Measurements from ENCODE around the gene SPINK9. TPM values are rescaled to one million over a fixed set of nuclear protein-coding genes. Genes with fewer than 3 reads are reported as not detected.

SPINK9 gene
- total RNA-seq, 1 donor from 2014 or later = not detected

DNA sequence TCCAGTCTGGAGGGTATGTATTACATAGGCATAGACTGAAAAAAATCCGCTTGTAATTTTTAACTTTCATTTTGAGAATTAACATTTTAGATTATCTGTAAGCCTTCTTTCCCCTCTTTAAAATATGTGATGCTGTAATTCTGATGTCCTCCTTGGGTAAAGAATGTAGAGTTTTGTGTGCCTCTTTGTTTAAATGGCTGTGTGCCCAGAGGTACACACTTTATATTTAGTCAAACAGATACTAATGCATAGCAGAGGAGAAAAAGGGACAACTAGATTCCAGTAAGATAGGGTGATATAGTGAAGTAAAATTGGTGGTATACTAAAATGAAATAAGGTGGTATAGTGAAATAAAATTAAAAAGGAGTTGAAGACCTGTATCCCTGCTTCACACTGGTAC is 49.7 kb downstream of the SPINK9 start:
- Mint-ChIP-seq H3K36me3 (peaks cover 2% of the 10 kb centered on the region), H3K4me1 (peaks cover 27% of the 10 kb centered on the region), H3K27ac (no peak overlapping the region), H3K9me3 (no peaks in the 10 kb centered on the region), H3K27me3 (ENCODE audit: insufficient read depth, low read depth) (no peaks in the 10 kb centered on the region), H3K4me3 (peak overlapping the region; percentile 93)
- Histone ChIP-seq H4K20me1 (ENCODE audit: low read depth) (peaks cover 14% of the 10 kb centered on the region), H2AFZ (replicated peaks) (no peak overlapping the region), H3K4me2 (peak overlapping the region; percentile 84), H3K4me1 (peaks cover 15% of the 10 kb centered on the region), H3K27me3 (no peaks in the 10 kb centered on the region), H3K9me3 (ENCODE audit: low read depth) (no peaks in the 10 kb centered on the region), H3K9ac (peak overlapping the region; percentile 89), H3K79me2 (ENCODE audit: low read depth) (peaks cover 62% of the 10 kb centered on the region), H3K27ac (no peak overlapping the region), H3F3A (ENCODE audit: low read depth) (no peaks in the 10 kb centered on the region), H3K4me3 (peak overlapping the region; percentile 82), H3K36me3 (no peaks in the 10 kb centered on the region)
- DNase-seq (ENCODE audit: low spot score) = no peak
- TF ChIP-seq EZH2 (IDR thresholded peaks at IDR 0.05) = no peak
- TF ChIP-seq EZH2phosphoT487 (IDR thresholded peaks at IDR 0.05) = no peak
- TF ChIP-seq, protein P1, sequence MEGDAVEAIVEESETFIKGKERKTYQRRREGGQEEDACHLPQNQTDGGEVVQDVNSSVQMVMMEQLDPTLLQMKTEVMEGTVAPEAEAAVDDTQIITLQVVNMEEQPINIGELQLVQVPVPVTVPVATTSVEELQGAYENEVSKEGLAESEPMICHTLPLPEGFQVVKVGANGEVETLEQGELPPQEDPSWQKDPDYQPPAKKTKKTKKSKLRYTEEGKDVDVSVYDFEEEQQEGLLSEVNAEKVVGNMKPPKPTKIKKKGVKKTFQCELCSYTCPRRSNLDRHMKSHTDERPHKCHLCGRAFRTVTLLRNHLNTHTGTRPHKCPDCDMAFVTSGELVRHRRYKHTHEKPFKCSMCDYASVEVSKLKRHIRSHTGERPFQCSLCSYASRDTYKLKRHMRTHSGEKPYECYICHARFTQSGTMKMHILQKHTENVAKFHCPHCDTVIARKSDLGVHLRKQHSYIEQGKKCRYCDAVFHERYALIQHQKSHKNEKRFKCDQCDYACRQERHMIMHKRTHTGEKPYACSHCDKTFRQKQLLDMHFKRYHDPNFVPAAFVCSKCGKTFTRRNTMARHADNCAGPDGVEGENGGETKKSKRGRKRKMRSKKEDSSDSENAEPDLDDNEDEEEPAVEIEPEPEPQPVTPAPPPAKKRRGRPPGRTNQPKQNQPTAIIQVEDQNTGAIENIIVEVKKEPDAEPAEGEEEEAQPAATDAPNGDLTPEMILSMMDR (IDR thresholded peaks at IDR 0.05) = no peak

GRCh38 chr5:148386041-148386440 is 50.7 kb downstream of the SPINK9 start:
- no peaks in the 10 kb centered on the region for H3F3A ChIP-seq (ENCODE audit: low read depth)
- no peaks in the 10 kb centered on the region for H3K27me3 ChIP-seq
- TF ChIP-seq EZH2phosphoT487 (IDR thresholded peaks at IDR 0.05) (no peak), EZH2 (IDR thresholded peaks at IDR 0.05) (no peak)
- TF ChIP-seq, protein P1 (IDR thresholded peaks at IDR 0.05) = no peak
- H3K4me1 Mint-ChIP-seq = peaks cover 27% of the 10 kb centered on the region
- H3K36me3 ChIP-seq = no peaks in the 10 kb centered on the region
- no peak overlapping the region for H3K4me3 Mint-ChIP-seq
- peaks cover 15% of the 10 kb centered on the region for H3K4me1 ChIP-seq
- H3K27ac ChIP-seq = no peak overlapping the region
- no peak overlapping the region for H3K4me2 ChIP-seq
- no peak for DNase-seq (ENCODE audit: low spot score)
- no peak overlapping the region for H3K4me3 ChIP-seq
- peaks cover 14% of the 10 kb centered on the region for H4K20me1 ChIP-seq (ENCODE audit: low read depth)
- no peak overlapping the region for H3K27ac Mint-ChIP-seq
- peaks cover 2% of the 10 kb centered on the region for H3K36me3 Mint-ChIP-seq
- H3K79me2 ChIP-seq (ENCODE audit: low read depth) = peaks cover 71% of the 10 kb centered on the region
- H2AFZ ChIP-seq (replicated peaks) = no peak overlapping the region
- H3K9ac ChIP-seq = no peak overlapping the region
- H3K9me3 Mint-ChIP-seq = no peaks in the 10 kb centered on the region
- H3K27me3 Mint-ChIP-seq (ENCODE audit: insufficient read depth, low read depth) = no peaks in the 10 kb centered on the region
- H3K9me3 ChIP-seq (ENCODE audit: low read depth) = no peaks in the 10 kb centered on the region

DNA sequence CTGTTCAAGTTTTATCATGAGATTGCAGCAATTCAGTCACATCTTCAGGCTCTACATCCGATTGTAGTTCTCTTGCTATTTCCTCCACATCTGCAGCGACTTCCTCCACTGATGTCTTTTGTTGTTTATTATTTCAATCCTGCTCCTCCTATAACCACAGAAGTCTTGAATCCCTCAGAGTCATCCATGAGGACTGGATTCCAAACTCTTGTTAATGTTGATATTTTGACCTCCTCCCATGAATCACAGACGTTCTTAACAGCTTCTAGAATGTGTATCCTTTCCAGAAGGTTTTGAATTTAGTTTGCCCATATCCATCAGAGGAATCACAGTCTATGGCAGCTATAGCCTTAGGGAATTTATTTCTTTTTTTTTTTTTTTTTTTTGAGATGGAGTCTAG is 52.0 kb downstream of the SPINK9 start:
- Mint-ChIP-seq H3K9me3 (no peaks in the 10 kb centered on the region), H3K27me3 (ENCODE audit: insufficient read depth, low read depth) (no peaks in the 10 kb centered on the region), H3K4me3 (no peak overlapping the region), H3K36me3 (peaks cover 2% of the 10 kb centered on the region), H3K27ac (no peak overlapping the region), H3K4me1 (peaks cover 24% of the 10 kb centered on the region)
- H2AFZ ChIP-seq (replicated peaks) = no peak overlapping the region
- no peaks in the 10 kb centered on the region for H3K9me3 ChIP-seq (ENCODE audit: low read depth)
- H3K27me3 ChIP-seq = no peaks in the 10 kb centered on the region
- H3K27ac ChIP-seq = no peak overlapping the region
- H3K4me1 ChIP-seq = peaks cover 17% of the 10 kb centered on the region
- no peak overlapping the region for H3K9ac ChIP-seq
- TF ChIP-seq EZH2 (IDR thresholded peaks at IDR 0.05) (no peak), EZH2phosphoT487 (IDR thresholded peaks at IDR 0.05) (no peak)
- TF ChIP-seq, protein P1 (IDR thresholded peaks at IDR 0.05) = no peak
- H4K20me1 ChIP-seq (ENCODE audit: low read depth) = peaks cover 18% of the 10 kb centered on the region
- H3K4me3 ChIP-seq = no peak overlapping the region
- peaks cover 84% of the 10 kb centered on the region for H3K79me2 ChIP-seq (ENCODE audit: low read depth)
- DNase-seq (ENCODE audit: low spot score) = no peak
- no peaks in the 10 kb centered on the region for H3F3A ChIP-seq (ENCODE audit: low read depth)
- H3K4me2 ChIP-seq = no peak overlapping the region
- no peaks in the 10 kb centered on the region for H3K36me3 ChIP-seq

All from neural progenitor cell (in vitro differentiated cells).